HG03571 (cell line): ENCODE measurements around the gene TGM2.

ENCODE experiments used
- ATAC-seq: cut with Tn5 transposase; IDR thresholded peaks from one replicate; pipeline ENCODE4 v1.9.1; 2021; ENCODE audit not compliant: unreplicated experiment

Gene TGM2

DNA sequence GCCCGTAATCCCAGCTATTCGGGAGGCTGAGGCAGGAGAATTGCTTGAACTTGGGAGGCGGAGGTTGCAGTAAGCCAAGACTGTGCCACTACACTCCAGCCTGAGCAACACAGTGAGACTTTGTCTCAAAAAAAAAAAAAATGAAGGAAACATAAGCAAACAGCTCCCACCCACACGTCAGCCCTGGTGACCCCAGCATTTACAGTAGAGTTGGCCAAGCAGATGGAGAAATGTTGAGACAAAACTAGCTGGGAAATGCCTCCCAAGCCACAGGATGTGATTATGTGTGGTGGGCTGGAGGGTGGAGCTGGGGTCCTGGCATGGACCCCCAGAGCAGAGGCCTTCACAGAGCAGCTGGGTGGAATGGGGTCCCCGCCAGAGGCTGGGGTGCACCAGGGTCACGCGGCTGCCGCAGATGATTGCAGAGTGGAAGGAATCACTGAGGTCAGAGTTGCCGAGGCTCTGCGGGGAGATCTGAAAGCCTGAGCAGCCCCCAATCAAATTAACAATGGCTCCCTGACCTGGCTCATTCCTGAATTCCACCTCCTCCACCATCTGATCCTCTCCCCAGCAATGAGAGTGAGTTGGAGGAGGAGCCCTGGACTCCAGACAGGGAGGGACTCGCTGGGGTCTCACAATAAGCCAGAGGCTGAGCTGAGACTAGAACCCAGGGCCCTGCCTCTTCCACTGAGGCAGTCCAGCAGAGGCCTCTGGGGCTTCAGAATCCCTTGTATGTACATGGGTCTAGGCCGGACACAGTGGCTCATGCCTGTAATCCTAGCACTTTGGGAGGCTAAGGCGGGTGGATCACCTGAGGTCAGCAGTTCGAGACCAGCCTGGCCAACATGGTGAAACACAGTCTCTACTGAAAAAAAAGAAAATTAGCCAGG lies 34.7 kb upstream of the TGM2 start:
- no peak for ATAC-seq

DNA sequence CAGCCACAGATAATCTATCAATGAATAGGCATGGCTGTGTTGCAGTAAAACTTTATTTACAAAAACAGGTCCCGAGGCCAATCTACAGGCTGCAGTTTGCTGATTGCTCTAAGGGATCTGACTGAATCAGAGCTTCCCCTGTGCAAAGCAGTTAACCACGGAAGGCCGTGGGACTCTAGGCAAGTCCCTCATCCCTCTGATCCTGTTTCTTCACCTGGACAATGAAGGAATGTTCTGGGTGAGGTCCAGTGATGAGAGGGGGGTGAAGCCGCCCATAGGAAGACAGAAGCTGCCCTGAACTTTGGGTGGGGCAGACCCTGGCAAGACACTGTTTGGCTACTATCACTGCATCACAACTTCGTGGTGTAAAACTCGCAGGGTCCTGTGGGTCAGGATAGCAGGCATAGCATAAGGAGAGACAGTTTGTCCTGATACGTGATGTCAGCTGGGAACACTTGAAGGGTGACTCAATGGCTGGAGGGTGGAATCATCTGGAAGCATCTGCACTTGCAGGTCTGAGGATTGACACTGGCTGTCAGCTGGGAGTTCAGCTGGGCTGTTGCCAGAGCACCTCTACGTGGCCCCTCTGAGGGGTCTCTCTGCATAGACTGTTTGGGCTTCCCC lies 33.3 kb upstream of the TGM2 start:
- no peak for ATAC-seq

DNA sequence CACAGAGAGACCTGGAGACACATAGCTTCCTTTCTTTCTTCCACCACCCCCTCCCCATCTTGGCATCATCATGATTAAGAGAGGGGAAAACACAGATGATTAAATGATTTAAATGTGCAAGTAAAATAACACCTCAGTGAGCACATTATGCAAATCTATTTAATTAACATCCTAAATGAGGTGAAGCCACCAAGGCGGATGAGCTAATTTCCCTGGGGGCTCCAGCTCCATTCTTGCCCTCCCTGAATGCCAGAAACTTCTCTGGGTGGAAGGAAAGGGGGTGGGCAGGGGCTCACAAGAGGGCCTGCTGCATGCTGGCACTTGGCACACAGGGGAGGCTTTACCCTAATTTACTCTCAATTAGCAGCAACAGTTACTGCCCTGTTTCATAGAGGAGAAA lies 32.5 kb upstream of the TGM2 start:
- ATAC-seq: no peak

- no peak for ATAC-seq
These were observed 32.1 kb upstream of the TGM2 start for GRCh38 chr20:38197217-38197616.

GRCh38 chr20:38196592-38196991 lies 31.5 kb upstream of the TGM2 start:
- no peak for ATAC-seq

GRCh38 chr20:38196076-38196475 lies 31.0 kb upstream of the TGM2 start:
- no peak for ATAC-seq

DNA sequence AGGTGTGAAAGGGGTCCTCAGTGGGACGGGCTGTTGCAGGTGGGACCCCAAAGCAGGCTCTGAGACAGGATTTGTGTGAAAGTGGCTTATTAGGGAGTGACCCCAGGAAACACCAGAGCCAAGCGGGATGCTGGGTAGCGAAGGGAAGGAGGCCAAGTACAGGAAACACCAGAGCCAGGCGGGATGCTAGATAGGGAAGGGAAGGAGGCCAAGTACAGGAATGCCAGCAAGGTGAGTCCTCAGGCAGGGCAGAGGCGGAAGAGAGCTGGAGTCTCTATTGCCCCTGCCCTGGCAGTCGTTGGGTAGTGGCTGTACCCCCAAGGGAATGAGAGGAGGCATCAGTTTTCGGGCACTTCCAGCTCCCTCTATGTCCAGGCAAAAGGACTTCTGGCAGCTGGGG lies 30.5 kb upstream of the TGM2 start:
- ATAC-seq: no peak

DNA sequence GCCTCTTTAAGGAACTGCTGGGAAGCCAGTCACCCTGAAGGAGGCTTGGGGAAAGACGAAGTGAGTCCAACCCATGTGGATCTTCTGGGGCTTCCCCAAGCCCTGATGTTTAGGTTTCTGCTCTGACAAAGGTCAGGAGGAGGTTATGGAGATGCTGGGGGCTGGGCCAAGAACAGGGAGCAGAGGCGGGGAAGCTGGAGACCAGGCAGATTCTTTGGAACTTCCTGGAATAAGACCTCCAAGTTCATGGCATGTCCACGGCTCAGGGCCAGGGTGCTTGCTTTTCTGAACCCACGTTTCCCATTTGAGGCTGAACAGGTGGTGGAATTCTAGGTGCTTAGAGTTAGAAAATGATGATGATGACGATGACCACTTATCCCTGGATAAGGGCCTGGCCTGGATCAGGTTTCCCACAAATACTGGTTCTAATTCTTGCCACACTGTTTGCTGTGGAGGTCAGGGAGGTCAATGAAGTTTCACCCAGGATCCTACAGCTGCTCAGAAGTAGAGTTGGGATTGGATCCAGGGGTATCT lies 30.0 kb upstream of the TGM2 start:
- no peak for ATAC-seq

- ATAC-seq: no peak
These were observed 28.6 kb upstream of the TGM2 start for GRCh38 chr20:38193586-38194105.

- no peak for ATAC-seq
These were observed 27.3 kb upstream of the TGM2 start for GRCh38 chr20:38192323-38192885.

DNA sequence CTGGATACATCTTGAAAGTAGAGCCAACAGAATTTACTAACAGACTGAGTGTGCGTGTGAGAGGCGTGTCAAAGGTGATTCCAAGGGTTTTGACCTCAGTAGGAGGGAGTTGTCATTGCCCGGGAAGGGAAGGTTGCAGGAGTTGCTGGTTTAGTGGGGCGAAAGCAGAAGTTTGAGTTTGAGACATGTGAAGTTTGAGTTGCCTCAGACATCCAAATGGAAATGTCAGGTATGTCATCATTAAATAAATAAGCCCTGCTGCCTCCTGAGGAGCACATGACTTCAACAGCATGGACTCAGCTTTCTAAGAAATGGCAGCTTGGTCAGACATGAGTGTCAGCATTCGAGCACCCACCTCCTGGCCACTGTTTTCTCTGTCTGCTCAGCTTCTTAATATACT lies 26.6 kb upstream of the TGM2 start:
- ATAC-seq: no peak

- ATAC-seq: no peak
These were observed 25.9 kb upstream of the TGM2 start for GRCh38 chr20:38190936-38191371.

- no peak for ATAC-seq
These were observed 25.1 kb upstream of the TGM2 start for GRCh38 chr20:38190166-38190565.

GRCh38 chr20:38187517-38187916 lies 22.4 kb upstream of the TGM2 start:
- ATAC-seq: no peak

GRCh38 chr20:38186788-38187221 lies 21.7 kb upstream of the TGM2 start:
- no peak for ATAC-seq

DNA sequence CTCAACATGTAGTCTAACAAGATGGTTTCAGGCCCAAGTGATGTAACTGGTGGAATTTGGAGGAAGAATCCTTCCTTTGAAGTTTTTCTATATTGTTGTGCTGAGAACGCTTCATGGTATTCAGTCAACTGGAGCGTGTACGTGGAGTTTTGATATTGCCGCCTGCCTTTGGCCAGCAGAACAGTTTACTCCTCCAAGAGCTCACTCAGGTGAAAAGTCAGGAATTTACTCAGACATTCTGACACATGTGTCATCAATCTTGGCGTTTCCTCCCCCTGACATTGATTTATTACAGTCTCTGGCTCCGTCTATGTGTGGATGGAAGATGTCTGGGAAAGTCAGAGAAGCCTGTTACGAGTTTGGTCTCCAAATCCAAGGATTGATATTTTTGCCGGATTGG lies 19.0 kb upstream of the TGM2 start:
- no peak for ATAC-seq

GRCh38 chr20:38181971-38182370 lies 16.9 kb upstream of the TGM2 start:
- ATAC-seq: no peak

GRCh38 chr20:38181207-38181801 lies 16.2 kb upstream of the TGM2 start:
- ATAC-seq: peak; percentile 61

GRCh38 chr20:38180781-38181180 lies 15.7 kb upstream of the TGM2 start:
- no peak for ATAC-seq

GRCh38 chr20:38179846-38180245 lies 14.8 kb upstream of the TGM2 start:
- ATAC-seq: no peak

- ATAC-seq: no peak
These were observed 13.5 kb upstream of the TGM2 start for GRCh38 chr20:38178581-38178980.
